Measurements from ENCODE around the gene RNF144A. TPM values are rescaled to one million over a fixed set of nuclear protein-coding genes. Genes with fewer than 3 reads are reported as not detected.

Gene RNF144A
- total RNA-seq, 1 donor from 2014 or later: 9.6 TPM

DNA sequence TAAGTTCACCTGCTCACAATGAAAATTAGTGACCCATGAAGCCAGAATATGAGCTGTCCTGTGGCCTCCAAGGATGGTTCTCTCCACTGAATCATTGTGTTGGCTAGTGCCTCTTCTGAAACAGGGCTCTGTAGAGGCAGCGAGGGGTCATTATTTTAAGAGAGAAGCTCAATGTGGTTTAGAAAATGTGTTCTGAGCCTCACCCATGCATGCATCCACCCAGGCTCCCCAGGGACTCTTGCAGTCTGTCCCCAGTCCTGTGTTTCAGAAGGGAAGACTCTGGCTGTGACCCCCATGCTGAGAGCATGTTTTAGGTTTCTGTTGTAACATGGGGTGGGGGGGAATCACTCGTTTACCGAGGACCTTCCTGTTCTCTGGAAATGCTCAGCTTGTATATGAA, 135.2 kb downstream of the RNF144A start:
- DNase-seq (ENCODE audit: extremely low spot score, unreplicated experiment): no peak
- H3K4me3 Mint-ChIP-seq (ENCODE audit: unreplicated experiment): no peak overlapping the region
- no peaks in the 10 kb centered on the region for H3K36me3 Mint-ChIP-seq (ENCODE audit: unreplicated experiment)
- TF ChIP-seq, protein P1, sequence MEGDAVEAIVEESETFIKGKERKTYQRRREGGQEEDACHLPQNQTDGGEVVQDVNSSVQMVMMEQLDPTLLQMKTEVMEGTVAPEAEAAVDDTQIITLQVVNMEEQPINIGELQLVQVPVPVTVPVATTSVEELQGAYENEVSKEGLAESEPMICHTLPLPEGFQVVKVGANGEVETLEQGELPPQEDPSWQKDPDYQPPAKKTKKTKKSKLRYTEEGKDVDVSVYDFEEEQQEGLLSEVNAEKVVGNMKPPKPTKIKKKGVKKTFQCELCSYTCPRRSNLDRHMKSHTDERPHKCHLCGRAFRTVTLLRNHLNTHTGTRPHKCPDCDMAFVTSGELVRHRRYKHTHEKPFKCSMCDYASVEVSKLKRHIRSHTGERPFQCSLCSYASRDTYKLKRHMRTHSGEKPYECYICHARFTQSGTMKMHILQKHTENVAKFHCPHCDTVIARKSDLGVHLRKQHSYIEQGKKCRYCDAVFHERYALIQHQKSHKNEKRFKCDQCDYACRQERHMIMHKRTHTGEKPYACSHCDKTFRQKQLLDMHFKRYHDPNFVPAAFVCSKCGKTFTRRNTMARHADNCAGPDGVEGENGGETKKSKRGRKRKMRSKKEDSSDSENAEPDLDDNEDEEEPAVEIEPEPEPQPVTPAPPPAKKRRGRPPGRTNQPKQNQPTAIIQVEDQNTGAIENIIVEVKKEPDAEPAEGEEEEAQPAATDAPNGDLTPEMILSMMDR (IDR thresholded peaks at IDR 0.05): no peak
- H3K27me3 Mint-ChIP-seq (ENCODE audit: unreplicated experiment): peaks cover 7% of the 10 kb centered on the region
- no peaks in the 10 kb centered on the region for H3K4me1 Mint-ChIP-seq (ENCODE audit: unreplicated experiment)
- H3K9me3 Mint-ChIP-seq (ENCODE audit: unreplicated experiment): no peaks in the 10 kb centered on the region
- no peak overlapping the region for H3K27ac Mint-ChIP-seq (ENCODE audit: unreplicated experiment)

- no peaks in the 10 kb centered on the region for H3K9me3 Mint-ChIP-seq (ENCODE audit: unreplicated experiment)
- no peak overlapping the region for H3K27ac Mint-ChIP-seq (ENCODE audit: unreplicated experiment)
- H3K36me3 Mint-ChIP-seq (ENCODE audit: unreplicated experiment): no peaks in the 10 kb centered on the region
- peaks cover 11% of the 10 kb centered on the region for H3K27me3 Mint-ChIP-seq (ENCODE audit: unreplicated experiment)
- no peaks in the 10 kb centered on the region for H3K4me1 Mint-ChIP-seq (ENCODE audit: unreplicated experiment)
- no peak overlapping the region for H3K4me3 Mint-ChIP-seq (ENCODE audit: unreplicated experiment)
- DNase-seq (ENCODE audit: extremely low spot score, unreplicated experiment): no peak
- TF ChIP-seq, protein P1 (IDR thresholded peaks at IDR 0.05): no peak
Measured at GRCh38 chr2:7053650-7054265, 136.5 kb downstream of the RNF144A start.

GRCh38 chr2:7057865-7058400, 140.7 kb downstream of the RNF144A start:
- peak; percentile 2 for DNase-seq (ENCODE audit: extremely low spot score, unreplicated experiment)
- H3K36me3 Mint-ChIP-seq (ENCODE audit: unreplicated experiment): no peaks in the 10 kb centered on the region
- H3K9me3 Mint-ChIP-seq (ENCODE audit: unreplicated experiment): no peaks in the 10 kb centered on the region
- H3K27me3 Mint-ChIP-seq (ENCODE audit: unreplicated experiment): peaks cover 7% of the 10 kb centered on the region
- H3K4me1 Mint-ChIP-seq (ENCODE audit: unreplicated experiment): peaks cover 21% of the 10 kb centered on the region
- no peak overlapping the region for H3K4me3 Mint-ChIP-seq (ENCODE audit: unreplicated experiment)
- H3K27ac Mint-ChIP-seq (ENCODE audit: unreplicated experiment): no peak overlapping the region
- TF ChIP-seq, protein P1 (IDR thresholded peaks at IDR 0.05): no peak

DNA sequence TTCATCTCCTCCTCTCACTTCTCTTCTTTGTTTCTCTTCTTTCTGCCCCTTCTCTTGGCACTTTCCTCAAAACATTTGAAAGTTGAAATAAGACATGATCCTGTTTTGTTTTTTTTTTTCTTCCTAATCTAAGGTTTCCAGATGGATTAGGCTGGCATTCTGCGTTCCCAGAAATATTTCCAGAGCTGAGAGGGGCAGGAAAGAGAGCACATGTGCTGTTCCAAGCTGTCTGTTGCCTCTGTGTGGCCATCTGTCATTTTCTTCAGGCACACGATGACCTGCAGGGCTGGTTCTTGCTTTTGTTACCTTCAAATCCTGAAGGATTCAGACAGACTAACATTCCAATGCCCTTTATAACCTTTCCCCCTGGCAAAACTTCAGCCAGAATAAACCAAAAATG, 142.9 kb downstream of the RNF144A start:
- no peak overlapping the region for H3K27ac Mint-ChIP-seq (ENCODE audit: unreplicated experiment)
- DNase-seq (ENCODE audit: extremely low spot score, unreplicated experiment): peak; percentile 5
- no peak overlapping the region for H3K4me3 Mint-ChIP-seq (ENCODE audit: unreplicated experiment)

More for the DNA sequence above, 142.9 kb downstream of the RNF144A start:
- TF ChIP-seq, protein P1 (IDR thresholded peaks at IDR 0.05): no peak
- H3K4me1 Mint-ChIP-seq (ENCODE audit: unreplicated experiment): peaks cover 21% of the 10 kb centered on the region
- peaks cover 5% of the 10 kb centered on the region for H3K9me3 Mint-ChIP-seq (ENCODE audit: unreplicated experiment)
- no peaks in the 10 kb centered on the region for H3K36me3 Mint-ChIP-seq (ENCODE audit: unreplicated experiment)
- H3K27me3 Mint-ChIP-seq (ENCODE audit: unreplicated experiment): peaks cover 12% of the 10 kb centered on the region

Data from osteocyte (in vitro differentiated cells).